HG03354 (cell line): ENCODE data around the gene ANGPTL8.

Experiments
- ATAC-seq: cut with Tn5 transposase; IDR thresholded peaks from one replicate; pipeline ENCODE4 v1.9.1; 2021; ENCODE audit warnings: mild to moderate bottlenecking; ENCODE audit not compliant: unreplicated experiment, poor library complexity, severe bottlenecking

Gene ANGPTL8

GRCh38 chr19:11232555-11232954, 6.9 kb upstream of the ANGPTL8 start:
- ATAC-seq, result no peak

DNA sequence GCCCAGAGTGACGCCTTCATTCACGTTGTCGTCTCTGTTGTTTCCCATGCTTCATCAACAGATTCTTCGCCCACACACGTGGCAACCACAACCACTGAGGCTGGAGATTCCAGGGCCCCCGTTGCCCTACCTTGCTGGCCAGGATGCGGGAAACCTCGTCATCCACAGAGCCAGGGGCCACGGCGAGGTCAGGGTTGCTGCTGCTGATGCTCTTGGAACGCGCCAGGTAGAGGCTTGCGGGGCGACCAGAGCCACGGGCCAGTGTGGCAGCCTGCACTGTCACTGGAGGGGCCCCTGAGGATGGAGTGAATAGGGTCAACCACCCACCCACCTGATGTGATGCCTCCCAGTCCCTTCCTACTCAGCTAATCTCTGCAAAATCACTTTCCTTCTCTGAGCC, 6.3 kb upstream of the ANGPTL8 start:
- ATAC-seq, result no peak

DNA sequence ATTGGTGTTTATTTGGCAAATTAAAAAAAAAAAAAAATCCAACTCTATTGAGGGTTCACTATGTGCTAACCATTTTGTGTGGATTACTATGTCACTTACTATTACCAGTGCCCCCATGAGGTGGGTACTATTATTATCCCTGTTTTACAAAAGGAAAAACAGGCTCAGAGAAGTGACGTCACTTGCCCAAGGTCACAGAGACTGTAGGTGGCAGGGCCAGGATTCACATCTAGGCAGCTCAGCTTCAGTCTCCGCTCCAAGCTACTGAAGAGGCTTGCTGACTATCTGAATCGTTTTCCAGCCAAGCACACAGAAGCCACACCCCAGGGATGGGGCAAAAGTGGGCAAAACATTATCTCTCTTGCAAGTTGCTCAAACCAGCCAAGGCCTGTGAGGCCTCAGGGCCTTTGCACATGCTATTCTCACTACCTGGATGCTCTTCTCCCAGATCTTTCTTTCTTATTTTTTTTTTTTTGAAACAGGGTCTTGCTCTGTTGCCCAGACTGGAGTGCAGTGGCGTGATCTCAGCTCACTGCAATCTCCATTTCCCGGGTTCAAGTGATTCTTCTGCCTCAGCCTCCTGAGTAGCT, 4.8 kb upstream of the ANGPTL8 start:
- ATAC-seq, result no peak

DNA sequence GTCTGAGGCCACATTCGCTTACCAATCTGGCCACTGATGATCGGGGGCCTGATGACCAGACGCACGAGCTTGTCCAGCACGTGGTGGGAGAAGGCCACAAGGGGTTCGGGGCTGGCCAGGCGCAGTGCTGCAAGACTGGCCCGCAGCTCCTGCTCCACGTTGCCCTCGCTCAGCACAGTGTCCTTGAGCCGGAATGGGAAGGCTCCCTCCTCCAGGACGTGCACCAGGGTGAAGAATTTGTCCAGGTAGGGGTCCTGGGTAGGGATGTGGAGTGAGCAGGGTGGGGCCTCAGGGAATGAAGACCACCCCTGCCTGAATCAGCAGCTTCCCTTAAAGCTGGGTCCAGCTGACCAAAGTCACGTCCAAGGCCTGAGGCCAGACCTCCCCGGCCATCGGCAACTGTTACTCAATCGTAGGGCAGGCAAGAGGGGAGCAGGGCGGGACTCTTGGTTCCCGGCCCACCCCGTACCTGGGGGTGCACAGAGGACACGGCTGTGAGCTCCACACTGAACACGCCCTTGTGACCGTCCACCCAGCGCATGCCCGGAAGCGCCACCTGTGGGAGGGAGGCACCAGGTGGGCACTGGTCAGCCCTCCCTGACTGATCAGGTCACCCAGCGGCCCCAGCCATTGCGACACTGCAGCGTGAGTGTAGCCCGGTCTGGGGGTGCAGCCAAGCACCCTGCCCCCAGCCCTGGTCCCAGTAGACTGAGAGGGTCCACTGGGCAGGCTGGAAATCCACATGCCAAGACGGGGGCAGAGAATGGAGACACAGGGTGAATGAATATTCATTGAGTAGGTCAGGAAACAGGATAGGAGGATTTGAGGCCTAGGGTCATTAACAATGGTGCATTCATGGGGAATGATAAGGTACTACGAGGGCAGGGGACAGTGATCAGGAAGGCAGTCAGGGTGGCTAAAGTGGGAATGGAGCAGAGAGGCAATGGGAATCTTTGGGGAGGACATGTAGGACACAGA, 2.8 kb upstream of the ANGPTL8 start:
- ATAC-seq, result no peak

DNA sequence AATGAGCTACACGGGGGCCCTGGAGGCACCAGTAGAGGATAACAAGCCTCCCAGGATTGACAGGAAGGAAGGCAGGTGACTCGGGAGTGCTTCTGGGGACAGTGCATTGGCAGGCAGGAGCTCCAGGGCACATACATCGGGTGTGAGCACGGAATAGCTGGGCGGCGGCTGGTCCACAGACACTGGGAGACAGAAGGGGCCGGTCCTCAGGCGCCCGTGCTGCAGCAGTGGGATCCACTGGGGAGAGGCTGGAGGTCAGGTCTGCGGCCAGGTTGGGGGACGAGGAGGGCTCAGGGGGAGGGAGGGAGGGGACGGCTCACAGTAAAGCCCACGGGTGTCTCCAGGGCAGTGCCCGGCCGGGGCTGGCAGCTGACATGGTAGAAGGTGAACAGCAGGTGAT, 2.1 kb upstream of the ANGPTL8 start:
- no peak for ATAC-seq

DNA sequence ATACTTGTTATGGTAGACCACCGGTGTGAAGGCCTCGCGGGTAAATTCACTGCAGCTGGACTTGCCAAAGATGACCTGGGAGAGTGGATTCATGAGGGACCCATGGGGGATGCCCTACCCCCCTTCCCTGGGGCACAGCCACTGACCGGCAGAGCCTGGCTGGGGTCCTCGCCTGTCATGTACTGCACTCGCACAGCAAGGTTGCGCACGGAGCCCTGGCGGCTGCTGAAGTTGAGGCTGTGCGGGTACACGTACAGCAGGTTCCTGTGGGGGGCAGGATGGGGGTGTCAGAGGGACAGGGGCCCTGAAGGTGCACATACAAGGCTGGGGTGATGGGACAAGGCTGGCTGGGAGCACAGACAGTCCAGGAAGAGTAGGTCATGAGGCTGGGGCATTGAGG, 1.4 kb upstream of the ANGPTL8 start:
- ATAC-seq, result no peak

DNA sequence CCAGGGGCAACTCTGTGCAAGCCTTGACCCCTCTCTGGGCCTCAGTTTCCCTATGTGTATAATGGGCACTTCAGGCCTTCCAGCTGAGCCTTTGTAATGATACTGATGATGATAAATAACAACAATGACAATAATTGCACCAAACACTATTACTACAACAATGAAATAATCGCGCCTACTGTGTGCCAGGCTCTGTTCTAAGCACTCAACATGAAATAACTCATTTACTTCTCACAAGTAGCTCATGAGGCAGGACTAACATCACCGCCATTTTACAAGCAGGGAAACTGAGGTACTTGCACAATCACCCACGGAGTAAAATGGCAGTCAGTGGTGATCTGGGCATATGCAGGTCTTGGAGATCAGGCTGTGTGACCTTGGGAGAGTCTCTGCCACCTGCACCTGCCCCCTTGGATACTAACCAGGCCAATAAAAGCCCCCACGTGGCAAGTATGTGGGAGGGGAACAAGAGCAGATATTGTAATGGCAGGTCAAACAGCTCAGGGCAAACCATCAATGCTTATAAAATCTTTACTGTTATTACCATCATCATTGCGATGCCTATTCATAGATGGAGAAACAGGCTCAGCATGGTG, 540 bp upstream of the ANGPTL8 start:
- ATAC-seq, result no peak

GRCh38 chr19:11240008-11240444, 607 bp downstream of the ANGPTL8 start:
- ATAC-seq, result no peak

GRCh38 chr19:11242025-11242424, 2.6 kb downstream of the ANGPTL8 start:
- no peak for ATAC-seq

DNA sequence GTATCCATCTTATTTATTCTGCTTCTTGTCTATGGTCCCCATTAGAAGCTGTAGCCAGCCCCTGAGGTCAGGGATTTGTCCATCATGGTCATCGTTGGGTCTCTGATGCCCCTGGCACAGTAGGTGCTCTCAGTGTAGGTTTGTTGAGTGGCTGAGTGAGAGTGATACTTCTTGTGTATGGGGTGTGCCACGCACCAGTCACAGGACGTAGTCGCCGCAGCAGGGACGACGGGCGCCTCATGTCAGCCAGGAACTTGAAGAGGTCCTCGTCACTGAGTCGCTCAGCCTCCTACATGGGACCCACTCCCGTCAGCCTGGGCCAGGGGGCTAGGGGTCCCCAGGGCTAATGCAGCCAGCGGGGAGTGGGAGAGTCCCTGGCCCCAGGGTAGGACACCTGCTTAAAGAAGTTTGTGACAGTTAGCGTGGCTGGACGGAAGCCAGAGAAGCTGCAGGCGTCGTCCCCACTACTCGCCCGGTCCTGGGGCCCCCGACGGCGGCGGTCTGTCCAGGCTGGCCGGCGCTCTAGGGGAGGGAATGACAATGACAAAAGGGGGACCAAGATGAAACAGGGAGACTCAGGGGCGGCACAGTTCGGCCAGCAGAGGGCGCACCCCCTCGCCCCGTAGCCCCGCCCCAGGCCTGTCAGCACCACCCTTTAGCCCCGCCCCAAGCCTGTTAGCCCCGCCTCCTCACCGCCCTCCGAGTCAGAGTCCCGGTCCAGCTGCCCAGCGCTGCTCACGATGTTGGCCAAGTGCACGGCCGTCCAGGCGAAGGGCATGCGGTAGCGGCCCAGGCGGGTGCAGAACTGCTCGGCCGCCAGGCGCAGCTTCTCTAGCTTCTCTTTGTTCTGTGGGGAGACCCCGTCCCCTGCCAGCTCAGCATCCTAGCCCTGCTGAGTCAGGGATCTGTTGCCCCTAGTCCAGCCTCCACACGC, 3.7 kb downstream of the ANGPTL8 start:
- ATAC-seq, result no peak

- no peak for ATAC-seq
Observed at GRCh38 chr19:11243798-11244169, 4.4 kb downstream of the ANGPTL8 start.

GRCh38 chr19:11244846-11245589, 5.6 kb downstream of the ANGPTL8 start:
- ATAC-seq, result no peak

DNA sequence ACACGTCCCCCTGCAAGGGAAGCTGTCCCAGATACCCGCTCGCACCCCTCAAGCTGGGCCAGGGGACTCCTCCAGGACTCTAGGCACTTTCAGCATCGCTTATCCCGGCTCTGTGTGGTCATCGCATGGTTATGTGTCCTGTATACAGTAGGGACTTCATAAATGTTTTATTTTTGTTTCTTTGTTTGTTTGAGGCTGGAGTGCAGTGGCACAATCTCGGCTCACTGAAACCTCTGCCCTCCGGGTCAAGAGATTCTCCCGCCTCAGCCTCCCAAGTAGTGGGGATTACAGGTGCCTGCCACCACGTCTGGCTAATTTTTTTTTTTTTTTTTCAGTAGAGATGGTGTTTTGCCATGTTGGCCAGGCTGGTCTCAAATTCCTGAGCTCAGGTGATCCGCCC, 7.5 kb downstream of the ANGPTL8 start:
- ATAC-seq, result no peak

DNA sequence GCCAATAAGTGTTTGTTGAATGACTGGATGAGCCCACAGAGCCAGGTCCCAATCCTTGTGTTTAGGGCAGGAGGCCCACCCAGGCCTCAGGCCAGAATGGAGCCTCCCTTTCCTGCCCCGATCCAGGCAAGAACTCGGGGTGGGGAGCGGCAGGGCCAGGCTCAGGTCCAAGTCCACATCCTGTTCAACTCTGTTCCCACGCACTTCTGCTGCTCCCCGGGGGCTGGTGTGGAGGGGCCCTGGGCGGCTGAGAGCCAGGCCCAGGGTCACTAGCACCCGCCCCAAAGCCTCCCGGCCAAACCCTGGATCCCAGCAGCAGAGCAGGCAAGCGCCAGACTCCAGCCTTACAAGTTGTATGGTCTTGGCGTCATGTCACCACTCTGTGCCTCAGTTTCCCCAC, 8.0 kb downstream of the ANGPTL8 start:
- ATAC-seq, result no peak

DNA sequence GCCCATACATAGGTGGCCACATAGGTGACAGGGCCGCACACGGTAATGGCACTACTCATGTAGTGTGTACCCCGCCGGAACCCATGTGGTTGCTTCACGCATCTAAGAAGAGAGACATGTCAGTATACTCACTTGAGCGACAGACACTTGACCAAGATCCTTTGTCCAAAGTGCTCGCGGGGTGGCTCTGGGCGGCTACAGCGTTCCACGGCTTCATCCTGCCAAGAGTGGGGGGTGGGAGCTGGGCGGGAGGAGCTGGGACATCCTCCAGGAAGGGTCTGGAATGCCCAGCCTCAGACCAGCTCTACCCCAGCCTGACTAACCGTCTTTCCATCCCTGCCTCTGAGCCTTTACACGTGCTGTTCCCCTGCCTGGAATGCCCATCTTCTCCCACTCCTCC, 8.5 kb downstream of the ANGPTL8 start:
- ATAC-seq, result no peak

DNA sequence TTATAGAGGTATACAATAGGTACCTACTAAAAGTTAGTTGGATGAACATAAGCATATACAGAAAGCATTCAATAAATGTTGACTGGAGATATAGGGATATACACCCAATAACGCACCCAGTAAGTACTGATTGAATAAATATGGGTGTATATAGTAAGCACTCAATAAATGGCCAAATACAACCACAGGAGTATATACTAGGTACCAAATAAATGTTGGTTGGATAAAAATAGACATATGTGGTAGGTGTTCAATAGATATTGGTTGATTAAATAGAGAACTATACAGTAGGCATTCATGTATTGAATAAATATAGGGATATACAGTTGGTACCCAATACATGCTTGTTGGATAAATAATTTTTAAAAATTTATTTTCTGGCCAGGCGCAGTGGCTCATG, 9.4 kb downstream of the ANGPTL8 start:
- ATAC-seq, result no peak

- no peak for ATAC-seq
Observed at GRCh38 chr19:11251217-11251616, 11.8 kb downstream of the ANGPTL8 start.

- no peak for ATAC-seq
Observed at GRCh38 chr19:11251650-11252314, 12.4 kb downstream of the ANGPTL8 start.
